Kidney (tissue), 14 donors: Measurements from ENCODE around the gene NDST1. TPM values are rescaled to one million over a fixed set of nuclear protein-coding genes. Genes with fewer than 3 reads are reported as not detected.
A peak's percentile ranks its signal among the peaks of the same experiment; 100 is the strongest.

ENCODE experiments used
- DNase-seq, 5 donors: peaks; one replicate each; pipeline ENCODE4 v3.0.0-alpha.2; 2013 to 2020
- FAIRE-seq: peaks from 2 replicates; lab custom pipeline; 2012; peaks lifted over from hg19 to GRCh38; lab: Jason Lieb, UNC
- H3K27ac ChIP-seq, 2 donors: one replicate each; pipeline ENCODE4 v1.7.0; 2013; ENCODE audit warnings: low read depth in 2 of 2, low read length in 2 of 2, inconsistent platforms in 1 of 2
- H3K27me3 ChIP-seq: one replicate; pipeline ENCODE4 v1.7.1; 2013; ENCODE audit warnings: low read length, inconsistent platforms; ENCODE audit not compliant: control insufficient read depth, insufficient read depth
- H3K36me3 ChIP-seq, 3 donors: one replicate each; pipeline versions ENCODE4 v1.7.0 to v1.7.1; 2013; ENCODE audit warnings: low read length in 3 of 3, control low read depth in 1 of 3, inconsistent platforms in 1 of 3; ENCODE audit not compliant: insufficient read depth in 3 of 3, control insufficient read depth in 2 of 3
- H3K4me1 ChIP-seq, 3 donors: one replicate each; pipeline versions ENCODE4 v1.7.0 to v1.7.1; 2013; ENCODE audit warnings: low read length in 3 of 3, inconsistent platforms in 1 of 3, low read depth in 1 of 3; ENCODE audit not compliant: control insufficient read depth in 2 of 3, insufficient read depth in 2 of 3
- H3K4me3 ChIP-seq, 3 donors: one replicate each; pipeline versions ENCODE4 v1.7.0 to v1.8.1; 2013; ENCODE audit warnings: low read length in 3 of 3, control low read depth in 1 of 3, inconsistent platforms in 1 of 3
- H3K9ac ChIP-seq, 3 donors: one replicate each; pipeline versions ENCODE4 v1.7.0 to v1.7.1; 2013; ENCODE audit warnings: low read length in 3 of 3, control low read depth in 1 of 3, inconsistent platforms in 1 of 3
- H3K9me3 ChIP-seq, 3 donors: one replicate each; pipeline versions ENCODE4 v1.7.0 to v1.7.1; 2013; ENCODE audit warnings: low read length in 3 of 3, control low read depth in 1 of 3, inconsistent platforms in 1 of 3; ENCODE audit not compliant: control insufficient read depth in 2 of 3, insufficient read depth in 1 of 3
- CTCF ChIP-seq: IDR thresholded peaks from 3 replicates; pipeline ENCODE4 v1.5.1; 2012; ENCODE audit warnings: mild to moderate bottlenecking, moderate library complexity, borderline replicate concordance; ENCODE audit not compliant: insufficient read depth; ENCODE audit errors: extremely low read depth
- intact Hi-C: fragments of 100-400 bp; cut with DNase I; formaldehyde crosslinking; loops from one replicate; pipeline ENCODE4 v1.11.1; 2022
- polyA plus RNA-seq: library from polyadenylated mRNA; stranded (reverse); fragments of 350-450 nt; fragmentation: Illumina TruSeq; extraction: RNeasy Lipid Tissue Mini Kit (QIAGEN cat#74804); gene quantifications from one replicate; pipeline ENCODE4 v1.2.3, GENCODE V29; 2014; ENCODE audit warnings: low read depth, low replicate concordance; ENCODE audit not compliant: insufficient read depth
- total RNA-seq: library from RNA; stranded (reverse); fragmentation: NEBNext Ultra II Directional; extraction: Animal tissue kit (Norgen Biotek cat#: 25700); gene quantifications from one replicate; pipeline ENCODE4 v1.2.1, GENCODE V29; 2021
- donor health status: control.
- donor health status: control.
- donor health status: control.
- donor health status: control.
- donor health status: control.
- donor health status: DM: yes; HTN: yes; CAD: no.
- donor health status: Normal renal cell carcinoma (clear cell type).

The NDST1 gene
- total and polyA plus RNA-seq, 2 donors from 2014 or later: 11.7 to 60.7 TPM

- no peaks in the 10 kb centered on the region for H3K27me3 ChIP-seq
- TF ChIP-seq CTCF: no peak
- H3K9ac ChIP-seq: no peak overlapping the region
- peaks cover 0 to 4% (median 0%) of the 10 kb centered on the region in 3 donors for H3K36me3 ChIP-seq
- no peak overlapping the region for H3K27ac ChIP-seq
- intact Hi-C loops: no loop called here
- no peak for DNase-seq
- no peak overlapping the region for H3K4me3 ChIP-seq
- H3K4me1 ChIP-seq: peaks cover 0 to 58% (median 56%) of the 10 kb centered on the region in 3 donors
- no peaks in the 10 kb centered on the region for H3K9me3 ChIP-seq
- FAIRE-seq: no peak
Observed at GRCh38 chr5:150500328-150500841, 7.5 kb upstream of the NDST1 start.

- no peak overlapping the region for H3K9ac ChIP-seq
- FAIRE-seq: no peak
- intact Hi-C loops: no loop called here
- TF ChIP-seq CTCF: no peak
- H3K9me3 ChIP-seq: no peaks in the 10 kb centered on the region
- H3K27ac ChIP-seq: peak overlapping the region in 1 of 2 donors; percentile 14
- peaks cover 0 to 4% (median 0%) of the 10 kb centered on the region in 3 donors for H3K36me3 ChIP-seq
- H3K4me1 ChIP-seq: peaks cover 0 to 60% (median 57%) of the 10 kb centered on the region in 3 donors
- DNase-seq: no peak
- H3K27me3 ChIP-seq: no peaks in the 10 kb centered on the region
- H3K4me3 ChIP-seq: no peak overlapping the region
Observed at GRCh38 chr5:150500905-150501304, 7.0 kb upstream of the NDST1 start.

GRCh38 chr5:150502106-150502505, 5.8 kb upstream of the NDST1 start:
- Histone ChIP-seq H3K9me3 (no peaks in the 10 kb centered on the region), H3K27ac (no peak overlapping the region), H3K27me3 (no peaks in the 10 kb centered on the region), H3K9ac (no peak overlapping the region), H3K36me3 (peaks cover 0 to 4% (median 0%) of the 10 kb centered on the region in 3 donors), H3K4me1 (peaks cover 0 to 66% (median 63%) of the 10 kb centered on the region in 3 donors), H3K4me3 (no peak overlapping the region)
- no peak for FAIRE-seq
- intact Hi-C loops: no loop called here
- TF ChIP-seq CTCF: no peak
- DNase-seq: no peak

- Histone ChIP-seq H3K9me3 (no peaks in the 10 kb centered on the region), H3K9ac (no peak overlapping the region), H3K4me1 (peaks cover 0 to 66% (median 62%) of the 10 kb centered on the region in 3 donors), H3K4me3 (no peak overlapping the region), H3K27ac (no peak overlapping the region), H3K27me3 (no peaks in the 10 kb centered on the region), H3K36me3 (peaks cover 0 to 2% (median 0%) of the 10 kb centered on the region in 3 donors)
- intact Hi-C loops: no loop called here
- TF ChIP-seq CTCF: no peak
- FAIRE-seq (no peak), DNase-seq (no peak)
Observed at GRCh38 chr5:150502847-150503246, 5.1 kb upstream of the NDST1 start.
